GM12878 (cell line): ENCODE data around the gene YWHAH. TPM values are rescaled to one million over a fixed set of nuclear protein-coding genes. Genes with fewer than 3 reads are reported as not detected.

Experiments used
- ATAC-seq: fragments of 200-7000 bp; cut with Tn5 transposase; 3 replicates; pipeline ENCODE4 v1.9.1; 2020; ENCODE audit warnings: mild to moderate bottlenecking, moderate library complexity
- BruUV-seq: library from RNA; stranded (reverse); fragments of 400-500 nt; replicated peaks from 2 replicates; lab custom pipeline; 2021; lab: Mats Ljungman, UMichigan
- CTCF ChIA-PET: fragments of 300-600 bp; sonication (Branson Sonifier 250); formaldehyde crosslinking; extraction: SDS; loops from one replicate; lab custom pipeline; 2021; ENCODE audit warnings: inconsistent platforms; lab: Yijun Ruan, JAX
- POLR2A ChIA-PET: fragments of 350-600 bp; formaldehyde crosslinking; extraction: SDS; loops from one replicate; lab custom pipeline; 2021; ENCODE audit warnings: inconsistent platforms; lab: Charles Lee
- RAD21 ChIA-PET: fragments of 300-600 bp; sonication (Branson Sonifier 250); formaldehyde crosslinking; loops from one replicate; lab custom pipeline; 2023; ENCODE audit warnings: antibody characterized with exemption; ENCODE audit not compliant: unreplicated experiment; lab: Charles Lee
- SMC1A ChIA-PET: fragments of 300-600 bp; sonication (Branson Sonifier 250); formaldehyde crosslinking; loops from one replicate; lab custom pipeline; 2023; ENCODE audit not compliant: unreplicated experiment, uncharacterized antibody; lab: Charles Lee
- DNase-seq: peaks from one replicate; pipeline ENCODE4 v3.0.0-alpha.2; 2011; ENCODE audit warnings: low read depth, low spot score
- FAIRE-seq: peaks from 3 replicates; lab custom pipeline; 2011; peaks lifted over from hg19 to GRCh38; lab: Jason Lieb, UNC
- H2AFZ ChIP-seq: 2 replicates; pipeline ENCODE4 v1.6.0; 2011; ENCODE audit warnings: low read depth, low read length, control low read depth; ENCODE audit not compliant: control insufficient read depth
- H3K27ac ChIP-seq: 2 replicates; pipeline ENCODE4 v1.5.1; 2011; ENCODE audit warnings: control low read depth; ENCODE audit not compliant: control insufficient read depth, insufficient read depth
- H3K27me3 ChIP-seq, 2 experiments: replicated peaks in 1 of 2; 2 replicates each; pipeline versions ENCODE4 v1.6.0 to v1.6.1; 2011; ENCODE audit warnings: low read length in 1 of 2; ENCODE audit not compliant: control insufficient read depth in 2 of 2, insufficient read depth in 2 of 2
- H3K36me3 ChIP-seq, 2 experiments: 2 replicates each; pipeline ENCODE4 v1.5.1; 2011; ENCODE audit warnings: low read length in 1 of 2; ENCODE audit not compliant: control insufficient read depth in 2 of 2, insufficient read depth in 2 of 2
- H3K4me1 ChIP-seq: 2 replicates; pipeline ENCODE4 v1.6.1; 2011; ENCODE audit warnings: mild to moderate bottlenecking, low read length, moderate library complexity, mixed read lengths; ENCODE audit not compliant: control insufficient read depth, insufficient read depth
- H3K4me2 ChIP-seq: 2 replicates; pipeline ENCODE4 v1.6.0; 2011; ENCODE audit warnings: control low read depth; ENCODE audit not compliant: control insufficient read depth, insufficient read depth
- H3K4me3 ChIP-seq: fragments of 200-600 bp; sonication (generic); 2 replicates; pipeline ENCODE4 v1.5.1; 2016
- H3K79me2 ChIP-seq: 2 replicates; pipeline ENCODE4 v1.6.0; 2011; ENCODE audit warnings: low read length; ENCODE audit not compliant: control insufficient read depth, insufficient read depth
- H3K9ac ChIP-seq: 2 replicates; pipeline ENCODE4 v1.8.0; 2011; ENCODE audit warnings: low read length, control low read depth, mixed read lengths; ENCODE audit not compliant: control insufficient read depth, insufficient read depth
- H3K9me3 ChIP-seq: replicated peaks from 3 replicates; pipeline ENCODE4 v1.5.1; 2011; ENCODE audit warnings: mild to moderate bottlenecking, low read length; ENCODE audit not compliant: control insufficient read depth, insufficient read depth
- H4K20me1 ChIP-seq: 2 replicates; pipeline ENCODE4 v1.6.0; 2011; ENCODE audit not compliant: control insufficient read depth, insufficient read depth
- BACH1 ChIP-seq: fragments of 450-650 bp; IDR thresholded peaks from 2 replicates; pipeline ENCODE4 v1.6.1; 2017; ENCODE audit warnings: mild to moderate bottlenecking, borderline replicate concordance
- CREM ChIP-seq: IDR thresholded peaks from 2 replicates; pipeline ENCODE4 v1.6.1; 2014; ENCODE audit warnings: antibody characterized with exemption, low read depth
- ELK1 ChIP-seq: IDR thresholded peaks from 2 replicates; pipeline ENCODE4 v1.6.1; 2012; ENCODE audit warnings: low read depth, low read length, improper control_type of control experiment
- ESRRA ChIP-seq: IDR thresholded peaks from 2 replicates; pipeline ENCODE4 v1.6.1; 2012; ENCODE audit warnings: mild to moderate bottlenecking, low read length, improper control_type of control experiment
- GABPA ChIP-seq: IDR thresholded peaks from 2 replicates; pipeline ENCODE4 v1.6.1; 2014; ENCODE audit warnings: antibody characterized with exemption, low read depth, mild to moderate bottlenecking, inconsistent platforms
- JUNB ChIP-seq: IDR thresholded peaks from 2 replicates; pipeline ENCODE4 v1.6.1; 2016; ENCODE audit warnings: antibody characterized with exemption, mild to moderate bottlenecking
- PRDM15 ChIP-seq: fragments of 450-650 bp; formaldehyde crosslinking; IDR thresholded peaks from 2 replicates; pipeline ENCODE4 v1.4.0; 2020; ENCODE audit warnings: mild to moderate bottlenecking, moderate library complexity
- RELA ChIP-seq: fragments of 450-650 bp; IDR thresholded peaks from 2 replicates; pipeline ENCODE4 v1.8.0; 2014; ENCODE audit warnings: borderline replicate concordance; ENCODE audit not compliant: partially characterized antibody
- SUPT20H ChIP-seq: IDR thresholded peaks from 2 replicates; pipeline ENCODE4 v1.6.1; 2011; ENCODE audit warnings: low read depth, mild to moderate bottlenecking, low read length, moderate library complexity, borderline replicate concordance; ENCODE audit not compliant: control insufficient read depth
- WGBS: methylation state at CpG from one replicate; pipeline ENCODE4 v1.1.6; 2016; ENCODE audit warnings: low lambda C conversion rate; ENCODE audit not compliant: insufficient replicate concordance, insufficient coverage; ENCODE audit errors: missing lambda C conversion rate; 5-methylcytosine and 5-hydroxymethylcytosine counted together
- in situ Hi-C: fragments of 300-500 bp; cut with MboI; formaldehyde crosslinking; loops from 9 replicates; pipeline ENCODE4 v1.14.3; 2018; ENCODE audit warnings: mixed read lengths
- intact Hi-C: fragments of 100-400 bp; cut with micrococcal nuclease; formaldehyde crosslinking; loops from one replicate; pipeline ENCODE4 v1.14.2; 2022; ENCODE audit not compliant: unreplicated experiment
- polyA plus RNA-seq, 11 experiments: library from polyadenylated mRNA; depleted of rRNA in 4 of 11; unstranded in 6 of 11; stranded (reverse) in 5 of 11; fragments of >200 nt; fragmentation: Nextera tagmentation in 4 of 11; fragmentation: Illumina TruSeq in 1 of 11; extraction: Ambion mirVana in 4 of 11; extraction: Trizol in 1 of 11; gene quantifications; 1 replicate in 1 of 11; 2 replicates in 10 of 11; pipeline versions ENCODE4 v1.2.1 to v1.2.3, GENCODE V29; 2011 to 2016; ENCODE audit warnings: inconsistent platforms in 2 of 11, missing spikeins in 2 of 11, low read depth in 1 of 11
- total RNA-seq, 4 experiments: library from RNA; depleted of rRNA in 3 of 4; stranded (reverse); fragments of >200 nt in 3 of 4; fragmentation: Illumina TruSeq in 1 of 4; extraction: Trizol in 1 of 4; gene quantifications; 2 replicates each; pipeline versions ENCODE4 v1.2.1 to v1.2.3, GENCODE V29; 2013 to 2021
- TF ChIP-seq, protein P1 (sequence below): IDR thresholded peaks from 2 replicates; pipeline ENCODE4 v1.6.1; 2011; ENCODE audit warnings: low read depth, mild to moderate bottlenecking, low read length, moderate library complexity, borderline replicate concordance; ENCODE audit errors: extremely low read depth
- TF ChIP-seq, protein P2 (sequence below): fragments of 450-650 bp; IDR thresholded peaks from 2 replicates; pipeline ENCODE4 v1.6.1; 2017; ENCODE audit warnings: mild to moderate bottlenecking, moderate library complexity

YWHAH gene
- total and polyA plus RNA-seq, 10 of the 15 experiments (the other 5 are each of a cell fraction or from before 2014, with no cell fraction given): 34.2 to 197 (median 115) TPM

GRCh38 chr22:31906569-31906968 is 37.8 kb upstream of the YWHAH start:
- ChIA-PET CTCF (no interaction called here), RAD21 (no interaction called here), POLR2A (no interaction called here), SMC1A (no interaction called here)
- Histone ChIP-seq H3K4me1 (no peaks in the 10 kb centered on the region), H4K20me1 (no peaks in the 10 kb centered on the region), H3K79me2 (no peaks in the 10 kb centered on the region), H3K9me3 (no peaks in the 10 kb centered on the region), H3K9ac (no peak overlapping the region), H3K36me3 (peaks cover 3 to 12% of the 10 kb centered on the region in 2 experiments; a peak in 3 of 4 replicates), H3K4me3 (no peak overlapping the region), H2AFZ (no peak overlapping the region), H3K4me2 (no peak overlapping the region), H3K27ac (no peak overlapping the region), H3K27me3 (no peaks in the 10 kb centered on the region)
- no TSS peak for BruUV-seq
- intact Hi-C loops: no loop called here
- in situ Hi-C loops: no loop called here
- WGBS: 88% methylated on average over 5 of the region's 5 CpGs
- no peak for DNase-seq
- no peak for ATAC-seq
- TF ChIP-seq RELA (no peak), CREM (no peak), GABPA (no peak), JUNB (no peak), BACH1 (no peak), PRDM15 (CRISPR knock-in tag) (no peak), ESRRA (no peak), SUPT20H (no peak), ELK1 (no peak)
- TF ChIP-seq, protein P1, sequence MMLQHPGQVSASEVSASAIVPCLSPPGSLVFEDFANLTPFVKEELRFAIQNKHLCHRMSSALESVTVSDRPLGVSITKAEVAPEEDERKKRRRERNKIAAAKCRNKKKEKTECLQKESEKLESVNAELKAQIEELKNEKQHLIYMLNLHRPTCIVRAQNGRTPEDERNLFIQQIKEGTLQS: no peak
- TF ChIP-seq, protein P2, sequence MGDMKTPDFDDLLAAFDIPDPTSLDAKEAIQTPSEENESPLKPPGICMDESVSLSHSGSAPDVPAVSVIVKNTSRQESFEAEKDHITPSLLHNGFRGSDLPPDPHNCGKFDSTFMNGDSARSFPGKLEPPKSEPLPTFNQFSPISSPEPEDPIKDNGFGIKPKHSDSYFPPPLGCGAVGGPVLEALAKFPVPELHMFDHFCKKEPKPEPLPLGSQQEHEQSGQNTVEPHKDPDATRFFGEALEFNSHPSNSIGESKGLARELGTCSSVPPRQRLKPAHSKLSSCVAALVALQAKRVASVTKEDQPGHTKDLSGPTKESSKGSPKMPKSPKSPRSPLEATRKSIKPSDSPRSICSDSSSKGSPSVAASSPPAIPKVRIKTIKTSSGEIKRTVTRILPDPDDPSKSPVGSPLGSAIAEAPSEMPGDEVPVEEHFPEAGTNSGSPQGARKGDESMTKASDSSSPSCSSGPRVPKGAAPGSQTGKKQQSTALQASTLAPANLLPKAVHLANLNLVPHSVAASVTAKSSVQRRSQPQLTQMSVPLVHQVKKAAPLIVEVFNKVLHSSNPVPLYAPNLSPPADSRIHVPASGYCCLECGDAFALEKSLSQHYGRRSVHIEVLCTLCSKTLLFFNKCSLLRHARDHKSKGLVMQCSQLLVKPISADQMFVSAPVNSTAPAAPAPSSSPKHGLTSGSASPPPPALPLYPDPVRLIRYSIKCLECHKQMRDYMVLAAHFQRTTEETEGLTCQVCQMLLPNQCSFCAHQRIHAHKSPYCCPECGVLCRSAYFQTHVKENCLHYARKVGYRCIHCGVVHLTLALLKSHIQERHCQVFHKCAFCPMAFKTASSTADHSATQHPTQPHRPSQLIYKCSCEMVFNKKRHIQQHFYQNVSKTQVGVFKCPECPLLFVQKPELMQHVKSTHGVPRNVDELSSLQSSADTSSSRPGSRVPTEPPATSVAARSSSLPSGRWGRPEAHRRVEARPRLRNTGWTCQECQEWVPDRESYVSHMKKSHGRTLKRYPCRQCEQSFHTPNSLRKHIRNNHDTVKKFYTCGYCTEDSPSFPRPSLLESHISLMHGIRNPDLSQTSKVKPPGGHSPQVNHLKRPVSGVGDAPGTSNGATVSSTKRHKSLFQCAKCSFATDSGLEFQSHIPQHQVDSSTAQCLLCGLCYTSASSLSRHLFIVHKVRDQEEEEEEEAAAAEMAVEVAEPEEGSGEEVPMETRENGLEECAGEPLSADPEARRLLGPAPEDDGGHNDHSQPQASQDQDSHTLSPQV: no peak
- no peak for FAIRE-seq
